ENCODE results near the gene PKP1. TPM values are rescaled to one million over a fixed set of nuclear protein-coding genes. Genes with fewer than 3 reads are reported as not detected.

The PKP1 gene
- total and polyA plus RNA-seq, 10 donors: 0.04 to 0.10 (median 0.06) TPM; not detected in 7

DNA sequence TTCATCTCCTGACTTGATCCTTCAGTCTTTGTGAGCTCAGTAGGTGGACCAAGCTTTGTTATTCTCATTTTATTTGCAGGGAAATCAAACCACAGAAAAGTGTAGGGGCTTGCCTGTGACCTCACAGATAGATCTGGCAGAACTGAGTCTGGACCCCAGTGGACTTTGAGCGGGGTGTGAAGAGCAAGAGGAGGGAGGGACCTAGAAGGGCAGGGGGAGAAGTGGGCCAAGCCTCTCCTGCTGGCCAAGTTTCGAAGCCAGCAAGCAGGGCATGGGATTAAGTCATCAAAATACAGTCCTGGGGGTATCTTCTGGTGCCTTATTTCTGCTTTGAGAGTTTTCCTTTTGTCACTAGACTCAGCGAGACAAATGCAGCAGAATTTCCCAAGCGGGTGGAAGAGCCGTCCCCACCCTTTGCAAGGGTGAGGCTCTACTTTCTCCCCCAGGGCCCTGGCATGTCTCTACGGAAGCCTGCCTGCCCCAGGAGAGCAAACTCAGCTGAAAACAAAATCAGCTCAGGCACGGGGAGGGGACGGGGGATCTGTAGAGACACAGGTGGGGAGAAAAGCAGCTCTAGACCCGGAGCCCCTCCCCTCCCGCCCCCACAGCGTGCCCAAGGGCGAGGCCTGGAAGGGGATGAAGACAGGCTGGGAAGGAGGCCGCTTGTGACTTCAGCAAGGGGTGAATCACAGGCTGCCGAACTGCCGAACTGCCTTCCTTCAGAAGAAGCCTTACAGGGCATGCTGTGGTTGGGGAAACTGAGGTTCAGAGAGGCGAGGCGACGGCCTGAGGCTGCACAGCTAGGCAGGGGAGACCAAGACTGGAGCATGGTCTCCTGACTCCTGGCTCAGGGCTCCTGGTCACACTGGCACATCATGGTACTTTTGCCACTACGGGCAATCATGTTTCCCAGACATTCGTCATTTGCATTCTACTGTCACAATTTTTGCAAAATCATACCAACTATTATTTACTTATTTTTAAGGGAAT is 19.2 kb downstream of the PKP1 start:
- Histone ChIP-seq H3K36me3 (no peaks in the 10 kb centered on the region), H3K4me1 (no peaks in the 10 kb centered on the region), H3K27ac (no peak overlapping the region), H3K9me3 (no peaks in the 10 kb centered on the region), H3K4me3 (no peak overlapping the region), H3K27me3 (replicated peaks in 1 of 7) (peaks cover 0 to 68% (median 0%) of the 10 kb centered on the region in 7 donors)
- TF ChIP-seq POLR2A (IDR thresholded peaks at IDR 0.05) (no peak), CTCF (IDR thresholded peaks at IDR 0.05 in 8 of 11, conservative IDR thresholded peaks at IDR 0.05 in 3 of 11) (no peak), POLR2AphosphoS5 (IDR thresholded peaks at IDR 0.05) (no peak)
- no peak for DNase-seq
- intact Hi-C loops (cut with DNase I; ENCODE audit: low total_unique reads): no loop called here
- 71 to 86% (median 79%) methylated on average over 20 of the region's 20 CpGs for WGBS, 5 donors

DNA sequence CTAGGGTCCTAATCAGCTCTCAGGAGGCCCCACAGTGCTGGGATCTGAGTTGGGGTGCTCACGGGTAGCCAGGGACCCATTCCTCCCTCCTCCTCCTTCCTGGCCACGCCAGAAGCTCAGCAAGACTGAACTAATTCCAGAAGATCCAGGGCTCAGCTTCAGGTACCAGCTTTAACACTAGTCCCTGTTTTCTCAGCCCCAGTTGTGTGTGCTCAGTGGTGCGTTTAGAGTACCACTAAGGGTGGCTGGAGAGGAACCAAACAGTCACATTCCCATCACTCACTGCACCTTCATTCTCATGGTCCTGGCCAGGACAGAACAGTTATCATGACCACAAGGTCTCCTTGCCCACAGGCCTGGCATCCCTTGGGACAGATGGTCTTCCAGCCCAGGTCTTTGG is 20.8 kb downstream of the PKP1 start:
- H3K4me3 ChIP-seq: no peak overlapping the region
- H3K4me1 ChIP-seq: peaks cover 0 to 4% (median 2%) of the 10 kb centered on the region in 6 donors
- H3K9me3 ChIP-seq: no peaks in the 10 kb centered on the region
- no peaks in the 10 kb centered on the region for H3K36me3 ChIP-seq
- intact Hi-C loops (cut with DNase I; ENCODE audit: low total_unique reads): no loop called here
- WGBS, 5 donors: 73 to 77% (median 75%) methylated on average over 2 to 3 of the region's 3 CpGs
- peaks cover 0 to 73% (median 4%) of the 10 kb centered on the region in 7 donors for H3K27me3 ChIP-seq (replicated peaks in 1 of 7)
- DNase-seq: no peak
- no peak overlapping the region for H3K27ac ChIP-seq
- TF ChIP-seq POLR2AphosphoS5 (IDR thresholded peaks at IDR 0.05): no peak
- TF ChIP-seq CTCF (IDR thresholded peaks at IDR 0.05 in 8 of 11, conservative IDR thresholded peaks at IDR 0.05 in 3 of 11): no peak
- no peak for TF ChIP-seq POLR2A (IDR thresholded peaks at IDR 0.05)

GRCh38 chr1:201305815-201306214 is 22.5 kb downstream of the PKP1 start:
- intact Hi-C loops (cut with DNase I; ENCODE audit: low total_unique reads): no loop called here
- TF ChIP-seq CTCF (IDR thresholded peaks at IDR 0.05 in 8 of 11, conservative IDR thresholded peaks at IDR 0.05 in 3 of 11): no peak
- TF ChIP-seq POLR2AphosphoS5 (IDR thresholded peaks at IDR 0.05): no peak
- no peak for TF ChIP-seq POLR2A (IDR thresholded peaks at IDR 0.05)
- Histone ChIP-seq H3K4me1 (peaks cover 0 to 18% (median 10%) of the 10 kb centered on the region in 6 donors), H3K36me3 (no peaks in the 10 kb centered on the region), H3K4me3 (no peak overlapping the region), H3K27me3 (replicated peaks in 1 of 7) (peaks cover 0 to 74% (median 8%) of the 10 kb centered on the region in 7 donors), H3K9me3 (no peaks in the 10 kb centered on the region), H3K27ac (no peak overlapping the region)
- WGBS, 5 donors: 52 to 63% (median 58%) methylated on average over 5 of the region's 5 CpGs
- DNase-seq: no peak

DNA sequence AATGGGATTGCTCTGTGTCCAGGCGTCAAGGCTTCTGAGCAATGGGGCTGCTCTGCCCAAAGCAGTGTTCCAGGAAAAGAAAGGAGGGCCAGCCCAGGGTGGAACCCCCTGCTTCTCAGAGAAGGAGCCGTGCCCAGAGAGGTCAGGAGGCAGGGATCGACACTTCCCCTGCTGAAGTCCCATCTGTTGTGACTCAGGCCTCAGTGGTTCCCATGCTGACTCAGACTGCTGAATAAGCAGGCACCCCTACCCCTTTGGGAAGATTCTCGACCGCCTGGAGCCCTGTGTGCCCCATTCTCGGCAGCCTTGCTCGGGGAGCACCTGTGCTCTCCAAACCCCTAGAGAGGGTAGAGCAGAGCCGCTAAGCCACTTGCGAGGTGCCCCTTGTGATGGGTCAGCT is 23.9 kb downstream of the PKP1 start:
- no peak for TF ChIP-seq CTCF (IDR thresholded peaks at IDR 0.05 in 8 of 11, conservative IDR thresholded peaks at IDR 0.05 in 3 of 11)
- no peak for TF ChIP-seq POLR2A (IDR thresholded peaks at IDR 0.05)
- TF ChIP-seq POLR2AphosphoS5 (IDR thresholded peaks at IDR 0.05): no peak
- intact Hi-C loops (cut with DNase I; ENCODE audit: low total_unique reads): no loop called here

More for the DNA sequence above, 23.9 kb downstream of the PKP1 start:
- Histone ChIP-seq H3K4me3 (no peak overlapping the region), H3K4me1 (peaks cover 0 to 24% (median 11%) of the 10 kb centered on the region in 6 donors), H3K27me3 (replicated peaks in 1 of 7) (peaks cover 0 to 81% (median 8%) of the 10 kb centered on the region in 7 donors), H3K36me3 (no peaks in the 10 kb centered on the region), H3K9me3 (no peaks in the 10 kb centered on the region), H3K27ac (no peak overlapping the region)
- 80 to 92% (median 87%) methylated on average over 3 to 9 of the region's 9 CpGs for WGBS, 5 donors
- no peak for DNase-seq
